Pericardium fibroblast (primary cell): ENCODE data around the gene CENPC. TPM values are rescaled to one million over a fixed set of nuclear protein-coding genes. Genes with fewer than 3 reads are reported as not detected.

ENCODE experiments used
- total RNA-seq: library from RNA; depleted of rRNA; stranded (reverse); fragments of >200 nt; gene quantifications from 2 replicates; pipeline ENCODE4 v1.2.3, GENCODE V29; 2015

Gene CENPC, protein sequence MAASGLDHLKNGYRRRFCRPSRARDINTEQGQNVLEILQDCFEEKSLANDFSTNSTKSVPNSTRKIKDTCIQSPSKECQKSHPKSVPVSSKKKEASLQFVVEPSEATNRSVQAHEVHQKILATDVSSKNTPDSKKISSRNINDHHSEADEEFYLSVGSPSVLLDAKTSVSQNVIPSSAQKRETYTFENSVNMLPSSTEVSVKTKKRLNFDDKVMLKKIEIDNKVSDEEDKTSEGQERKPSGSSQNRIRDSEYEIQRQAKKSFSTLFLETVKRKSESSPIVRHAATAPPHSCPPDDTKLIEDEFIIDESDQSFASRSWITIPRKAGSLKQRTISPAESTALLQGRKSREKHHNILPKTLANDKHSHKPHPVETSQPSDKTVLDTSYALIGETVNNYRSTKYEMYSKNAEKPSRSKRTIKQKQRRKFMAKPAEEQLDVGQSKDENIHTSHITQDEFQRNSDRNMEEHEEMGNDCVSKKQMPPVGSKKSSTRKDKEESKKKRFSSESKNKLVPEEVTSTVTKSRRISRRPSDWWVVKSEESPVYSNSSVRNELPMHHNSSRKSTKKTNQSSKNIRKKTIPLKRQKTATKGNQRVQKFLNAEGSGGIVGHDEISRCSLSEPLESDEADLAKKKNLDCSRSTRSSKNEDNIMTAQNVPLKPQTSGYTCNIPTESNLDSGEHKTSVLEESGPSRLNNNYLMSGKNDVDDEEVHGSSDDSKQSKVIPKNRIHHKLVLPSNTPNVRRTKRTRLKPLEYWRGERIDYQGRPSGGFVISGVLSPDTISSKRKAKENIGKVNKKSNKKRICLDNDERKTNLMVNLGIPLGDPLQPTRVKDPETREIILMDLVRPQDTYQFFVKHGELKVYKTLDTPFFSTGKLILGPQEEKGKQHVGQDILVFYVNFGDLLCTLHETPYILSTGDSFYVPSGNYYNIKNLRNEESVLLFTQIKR
- 4.8 and 5.8 TPM in 2 replicates for total RNA-seq

GRCh38 chr4:67545199-67546003, at the start of gene CENPC:
TSS of gene CENPC (minus strand) at chr4:67545503. CDS start at chr4:67545355, 148 bp downstream.

DNA sequence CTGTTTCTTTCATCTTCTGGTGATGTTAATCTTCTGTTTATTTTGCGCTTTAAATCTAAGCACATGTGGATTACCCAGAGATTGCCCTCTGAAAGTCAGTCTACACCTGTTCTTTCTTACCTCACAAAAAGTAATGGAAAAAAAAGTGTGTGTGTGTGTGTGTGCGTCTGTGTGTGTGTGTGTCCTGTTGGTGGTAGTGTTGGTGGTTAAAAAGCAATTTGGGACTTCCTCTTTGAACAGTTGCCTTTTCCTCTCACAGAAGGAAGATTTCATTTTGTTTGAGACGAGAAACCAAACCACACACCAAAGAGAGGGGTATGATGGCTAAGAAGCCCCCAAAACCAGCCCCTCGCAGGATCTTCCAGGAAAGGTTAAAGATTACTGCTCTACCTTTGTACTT, 13.2 kb upstream of the CENPC start, which contains the start of gene STAP1:
TSS of gene STAP1 (plus strand) at position 235 of the 400 bp plus-strand sequence. CDS start at position 318, 83 bp downstream.

Other genes starting within 250 kb of the CENPC start
- gene STAP1, start 13.2 kb upstream of the CENPC start, total RNA-seq, result not detected in 2 replicates
- gene UBA6, start 155.7 kb upstream of the CENPC start, total RNA-seq, result 28.7 and 49.7 TPM in 2 replicates
- not detected in 2 replicates for gene GNRHR, start 208.9 kb upstream of the CENPC start, total RNA-seq